GM11168 (cell line): ENCODE data around the gene NUDT14.

Experiments used
- in situ Hi-C: fragments of 300-500 bp; cut with MboI; formaldehyde crosslinking; loops from one replicate; pipeline ENCODE4 v1.12.0; 2022; ENCODE audit warnings: low sequenced_read_pairs; ENCODE audit not compliant: unreplicated experiment

The NUDT14 gene

DNA sequence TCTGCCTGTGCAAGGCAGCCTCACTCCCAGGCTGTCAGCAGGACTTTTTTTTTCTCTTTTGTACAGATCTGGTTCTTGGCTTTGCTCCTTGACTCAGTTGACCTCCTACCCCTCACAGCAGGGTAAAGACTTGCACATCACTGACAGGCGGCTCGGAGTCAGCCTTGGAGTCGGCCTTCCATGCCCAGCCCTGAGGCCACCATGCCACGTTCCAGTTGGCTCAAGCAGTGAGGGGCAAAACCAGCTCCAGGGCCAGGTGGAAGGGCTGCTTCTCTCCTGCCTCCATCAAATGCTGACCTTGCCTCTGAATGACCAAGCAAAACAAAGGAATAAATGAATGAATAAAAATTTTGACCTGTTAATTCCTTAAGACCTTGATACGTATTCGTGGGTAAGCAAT, 40.1 kb downstream of the NUDT14 start:
- in situ Hi-C loops: loop anchor here (10.0 kb wide), 1 partner anchor 46 kb away; no protein-coding TSS in a partner anchor

DNA sequence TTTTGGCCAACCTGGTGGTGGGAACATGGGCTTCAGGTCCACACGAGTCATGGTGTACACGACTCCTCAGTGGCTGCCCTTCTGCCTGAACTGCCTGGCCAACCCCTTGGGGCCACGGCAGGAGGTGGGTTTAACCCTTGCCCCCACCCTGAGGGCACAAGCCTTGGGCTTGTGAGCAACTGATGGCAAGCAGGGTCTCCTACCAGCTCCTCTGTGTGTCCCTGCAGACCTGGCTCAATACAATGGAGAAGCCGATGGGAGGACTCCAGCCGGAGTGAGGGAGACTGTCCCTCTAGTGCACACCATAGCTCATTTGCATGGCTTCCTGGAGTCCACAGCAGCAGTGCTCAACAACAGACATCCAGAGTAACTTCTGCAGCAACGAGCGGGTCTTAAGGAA, 40.5 kb downstream of the NUDT14 start:
- in situ Hi-C loops: loop anchor here (10.0 kb wide), 1 partner anchor 46 kb away; no protein-coding TSS in a partner anchor

DNA sequence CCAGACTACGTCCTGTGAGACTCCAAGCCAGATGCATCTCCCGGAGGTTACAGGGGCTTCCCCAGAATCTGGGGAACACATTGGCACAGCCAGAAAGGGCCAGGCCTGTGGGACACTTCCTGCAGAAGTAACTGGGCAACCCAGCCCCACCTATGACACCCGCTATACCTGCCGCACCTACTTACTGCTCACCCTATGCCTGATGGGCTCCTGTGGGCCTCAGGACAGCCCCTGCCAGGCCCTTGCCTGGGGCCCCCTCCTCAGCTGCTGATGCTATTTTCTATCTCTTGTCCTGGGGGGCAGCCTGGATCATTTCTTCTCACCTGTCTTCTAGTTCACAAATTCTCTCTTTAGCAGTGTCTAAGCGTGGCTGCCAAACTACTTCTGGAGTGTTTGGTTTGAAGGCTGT, 41.3 kb downstream of the NUDT14 start:
- in situ Hi-C loops: loop anchor here (10.0 kb wide), 1 partner anchor 45 kb away; no protein-coding TSS in a partner anchor

DNA sequence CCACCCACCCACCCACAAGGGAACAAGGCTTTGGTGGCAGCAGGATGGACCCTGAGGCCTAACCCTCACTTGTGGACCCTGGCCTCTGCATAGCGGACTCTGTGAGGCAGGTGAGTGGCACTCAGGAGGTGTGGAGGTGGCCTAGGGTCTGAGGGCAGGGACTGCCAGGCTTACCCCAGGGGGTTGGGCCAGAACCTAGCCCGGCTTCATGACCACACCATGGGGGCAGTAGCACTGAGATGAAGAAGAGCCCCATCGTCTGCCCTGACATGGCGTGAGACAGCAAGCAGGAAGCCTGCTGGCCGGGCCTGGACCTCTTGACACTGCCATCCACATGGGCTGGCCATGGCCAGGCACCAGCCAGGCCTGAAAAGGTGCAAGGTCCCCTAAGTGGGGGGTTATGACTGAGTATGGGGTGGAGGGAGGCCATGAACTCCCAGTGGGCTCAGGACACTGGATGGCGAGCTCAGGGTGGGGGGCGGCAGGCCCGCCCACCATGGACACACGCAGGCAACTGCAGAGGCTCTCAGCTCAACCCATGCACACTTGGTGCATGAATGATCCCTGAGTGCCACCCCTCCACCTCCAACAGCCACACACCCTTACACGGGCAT, 41.8 kb downstream of the NUDT14 start:
- in situ Hi-C loops: no loop called here

DNA sequence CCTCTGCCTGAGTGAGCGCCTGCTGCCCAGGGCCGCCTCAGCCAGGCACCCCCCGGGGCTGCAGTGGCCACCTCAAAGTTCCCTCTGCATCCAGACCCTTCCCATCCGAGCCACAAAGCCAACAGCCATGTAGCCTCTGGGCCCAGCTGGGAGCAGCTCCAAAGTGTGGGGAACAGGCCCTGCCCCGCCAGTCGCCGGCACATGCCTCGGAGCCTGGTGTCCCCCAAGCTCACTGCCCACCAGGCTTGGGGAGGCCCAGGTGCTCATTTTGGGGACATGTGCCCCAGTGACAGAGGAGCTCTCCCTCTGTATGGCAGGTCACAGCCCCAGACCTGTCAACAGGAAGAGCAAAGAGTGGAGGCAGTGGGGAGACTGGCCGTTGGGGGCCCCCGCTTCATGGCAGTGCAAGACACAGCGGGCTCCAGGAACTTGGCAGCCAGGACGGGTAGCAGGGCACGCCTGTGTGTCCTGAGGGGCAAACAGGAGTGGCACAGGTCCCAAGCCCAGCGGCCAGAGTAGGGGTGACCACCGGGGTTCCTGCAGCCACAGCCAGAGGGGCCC, 42.5 kb downstream of the NUDT14 start:
- in situ Hi-C loops: no loop called here

DNA sequence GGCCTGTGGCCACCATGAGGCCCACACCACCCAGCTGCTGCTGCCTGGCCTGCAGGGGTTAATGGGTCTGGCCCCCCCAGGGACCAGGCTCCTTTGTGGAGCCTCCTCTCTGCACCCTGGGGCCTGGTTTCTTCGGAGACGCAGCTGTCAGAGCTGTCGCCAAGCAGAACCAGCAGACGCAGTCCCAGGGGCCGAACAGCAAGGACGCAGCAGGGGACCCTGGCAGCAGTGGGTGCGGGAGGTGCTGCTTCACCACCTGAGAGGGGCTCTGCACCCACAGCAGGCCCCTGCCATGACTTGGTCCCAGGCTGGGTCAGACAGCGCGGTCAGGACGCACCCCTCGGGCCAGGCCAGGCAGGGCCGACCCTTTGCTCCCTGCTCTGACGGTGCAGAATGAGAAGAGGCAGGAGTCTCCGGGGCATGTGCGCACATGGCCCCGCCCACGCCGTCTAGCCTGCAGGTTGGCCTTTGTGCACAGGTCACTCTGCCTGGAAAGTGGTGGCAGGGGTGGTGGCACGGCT, 43.0 kb downstream of the NUDT14 start:
- in situ Hi-C loops: no loop called here

DNA sequence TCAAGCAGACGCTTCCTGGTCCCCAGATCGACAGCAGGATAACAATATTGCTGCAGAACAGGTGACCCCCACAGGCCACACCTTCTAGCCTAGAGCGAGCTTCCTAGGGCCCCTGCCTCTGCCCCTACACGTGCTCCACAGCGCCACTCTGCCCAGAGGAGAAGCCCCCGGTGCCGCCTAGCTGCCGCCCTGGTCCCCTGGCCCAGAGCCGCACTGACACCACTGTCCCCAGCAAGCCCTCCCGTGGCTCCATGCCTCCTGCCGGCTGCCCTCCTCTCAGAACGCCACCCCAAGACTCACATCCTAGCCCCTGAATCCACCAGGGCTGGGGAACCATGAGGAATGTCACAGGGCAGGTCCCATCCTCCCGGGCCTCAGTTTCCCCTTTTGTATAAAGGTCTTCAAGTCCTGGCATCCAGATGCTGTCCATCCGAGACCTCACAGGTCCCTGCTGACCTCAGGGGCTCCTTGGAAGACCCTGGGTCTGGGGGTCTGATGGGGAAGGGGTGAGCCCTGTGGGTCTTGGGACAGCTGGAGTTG, 43.6 kb downstream of the NUDT14 start:
- in situ Hi-C loops: no loop called here

DNA sequence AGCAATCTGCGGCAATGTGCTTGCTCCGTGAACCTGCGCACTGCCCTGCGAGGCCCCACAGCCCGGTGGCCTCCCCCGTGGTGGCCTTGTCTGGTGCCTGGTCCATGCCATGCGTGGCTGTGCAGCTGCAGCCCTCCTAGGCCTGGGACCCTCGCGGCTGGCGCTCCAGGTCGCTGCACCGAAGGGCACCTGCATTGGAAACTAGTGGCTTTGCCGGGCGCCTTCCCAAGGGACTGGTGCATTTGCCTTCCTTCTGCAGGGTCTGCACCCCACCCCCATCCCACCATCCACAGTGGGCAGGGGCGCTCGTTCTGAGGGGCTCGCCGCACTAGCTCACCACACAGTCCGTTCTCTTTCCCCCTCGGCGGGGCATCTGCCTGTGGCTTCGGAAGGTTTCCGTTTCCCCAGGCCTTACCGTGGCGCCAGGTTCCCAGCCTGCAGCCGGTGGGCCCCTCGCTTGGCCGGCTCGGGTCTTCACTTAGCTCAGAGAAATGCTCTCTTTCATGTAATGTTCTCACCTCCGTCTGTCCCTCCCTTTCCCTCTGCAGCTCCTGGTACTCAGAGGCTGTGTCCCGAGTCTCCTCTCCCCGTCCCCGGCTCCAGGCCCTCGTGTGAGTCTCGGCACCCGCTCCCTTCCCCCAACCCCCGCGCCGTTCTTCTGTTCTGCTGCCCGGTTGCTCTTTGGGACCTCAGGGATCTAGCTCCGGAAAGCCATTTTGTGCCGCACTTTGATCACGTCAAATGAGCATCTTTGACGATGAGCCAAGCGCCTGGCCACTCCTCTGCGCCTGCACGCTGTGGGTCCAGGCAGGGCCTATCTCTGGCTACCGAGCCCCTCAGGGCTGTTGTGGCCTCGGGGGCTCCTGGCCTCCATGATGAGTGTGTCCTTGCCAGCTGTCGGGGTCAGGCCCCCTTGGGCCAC, 44.5 kb downstream of the NUDT14 start:
- in situ Hi-C loops: no loop called here

DNA sequence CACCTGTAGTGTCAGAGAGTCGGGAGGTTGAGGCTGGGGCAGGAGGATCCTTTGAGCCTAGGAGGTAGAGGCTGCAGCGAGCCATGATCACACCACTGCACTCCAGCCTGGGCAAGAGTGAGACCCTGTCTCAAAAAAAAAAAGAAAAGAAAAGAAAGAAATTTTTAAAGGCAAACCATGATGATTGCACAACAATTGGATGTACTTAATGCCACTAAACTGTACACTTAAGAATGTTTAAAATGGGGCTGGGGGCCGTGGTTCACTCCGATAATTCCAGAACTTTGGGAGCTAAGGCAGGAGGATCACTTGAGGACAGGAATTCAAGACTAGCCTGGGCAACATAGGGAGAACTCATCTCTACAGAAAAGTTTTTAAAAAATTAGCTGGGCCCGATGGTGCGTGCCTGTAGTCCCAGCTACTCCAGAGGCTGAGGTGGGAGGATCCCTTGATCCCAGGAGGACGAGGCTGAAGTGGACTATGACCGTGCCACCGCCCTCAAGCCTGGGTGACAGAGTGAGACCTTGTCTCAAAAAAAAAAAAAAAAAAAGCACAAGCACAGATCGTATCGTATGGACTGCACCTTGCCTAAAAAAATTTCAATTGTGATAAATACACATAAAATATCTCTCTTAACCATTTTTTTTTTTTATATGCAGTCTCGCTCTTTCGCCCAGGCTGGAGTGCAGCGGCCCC, 45.3 kb downstream of the NUDT14 start:
- in situ Hi-C loops: no loop called here

DNA sequence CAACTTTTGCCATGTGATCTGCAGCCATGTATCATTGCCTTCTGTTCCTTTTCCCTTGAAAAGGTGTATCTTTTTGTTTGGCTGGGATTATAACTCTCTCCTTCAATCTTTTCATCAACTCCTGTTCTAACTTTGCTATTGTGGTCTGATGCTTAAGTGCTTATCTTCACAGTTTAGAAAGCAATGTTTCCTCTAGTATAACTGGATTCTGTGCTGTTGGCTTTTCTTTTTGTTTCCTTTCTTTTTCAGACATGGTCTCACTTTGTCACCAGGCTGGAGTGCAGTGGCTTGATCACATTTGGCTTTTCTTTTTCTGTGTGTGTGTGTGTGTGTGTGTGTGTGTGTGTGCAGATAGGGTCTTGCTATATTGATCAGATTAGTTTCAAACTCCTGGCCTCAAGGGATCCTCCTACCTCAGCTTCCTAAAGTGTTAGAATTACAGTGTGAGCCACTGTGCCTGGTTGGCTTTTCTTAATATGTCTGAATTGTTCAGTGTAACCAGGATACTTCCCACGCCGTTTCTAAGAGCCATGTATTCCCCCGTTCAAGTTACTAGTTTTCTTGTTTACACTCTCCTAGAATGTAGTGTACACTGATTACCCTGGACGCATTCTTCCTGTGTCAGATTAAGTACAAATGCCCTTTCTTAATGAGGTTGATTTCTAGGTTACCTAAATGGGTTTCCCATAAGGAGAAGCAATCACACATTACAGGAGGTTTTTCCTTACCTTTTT, 48.0 kb downstream of the NUDT14 start:
- in situ Hi-C loops: no loop called here

DNA sequence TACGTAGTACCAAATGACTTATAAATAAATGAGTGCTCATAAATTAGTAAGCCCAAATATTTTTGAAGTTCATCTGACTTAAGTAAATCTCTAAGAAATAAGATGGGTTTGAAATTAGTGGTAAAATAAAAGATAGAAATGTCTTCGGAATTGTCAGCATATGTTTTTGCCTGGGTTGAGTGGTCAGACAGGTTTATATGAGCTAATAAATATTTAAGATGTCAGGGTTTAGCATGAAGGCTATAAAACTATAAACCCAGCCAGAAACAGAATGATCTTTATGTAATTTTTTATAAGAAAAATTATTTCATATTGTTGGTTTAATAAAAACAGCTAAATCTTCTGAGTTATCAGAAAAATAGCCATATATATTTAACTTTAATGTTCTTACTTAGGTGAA, 49.9 kb downstream of the NUDT14 start:
- in situ Hi-C loops: no loop called here

DNA sequence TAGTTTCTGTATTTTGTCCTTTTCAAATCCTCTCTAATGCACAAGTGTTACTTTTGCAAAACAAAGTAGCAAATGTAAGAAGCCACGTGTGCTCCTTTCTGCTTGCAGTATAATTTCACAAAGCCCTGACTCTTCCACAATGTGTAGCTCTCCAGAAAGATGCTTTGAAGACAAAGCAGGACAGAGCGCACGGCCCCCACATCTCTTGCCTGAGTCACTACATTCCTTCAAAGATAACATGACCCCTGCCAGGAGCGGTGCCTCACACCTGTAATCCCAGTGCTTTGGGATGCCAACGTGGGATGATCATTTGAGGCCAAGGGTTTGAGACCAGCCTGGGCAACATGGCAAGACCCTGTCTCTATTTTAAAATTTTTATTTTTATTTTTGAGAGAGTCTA, 53.1 kb downstream of the NUDT14 start:
- in situ Hi-C loops: no loop called here

DNA sequence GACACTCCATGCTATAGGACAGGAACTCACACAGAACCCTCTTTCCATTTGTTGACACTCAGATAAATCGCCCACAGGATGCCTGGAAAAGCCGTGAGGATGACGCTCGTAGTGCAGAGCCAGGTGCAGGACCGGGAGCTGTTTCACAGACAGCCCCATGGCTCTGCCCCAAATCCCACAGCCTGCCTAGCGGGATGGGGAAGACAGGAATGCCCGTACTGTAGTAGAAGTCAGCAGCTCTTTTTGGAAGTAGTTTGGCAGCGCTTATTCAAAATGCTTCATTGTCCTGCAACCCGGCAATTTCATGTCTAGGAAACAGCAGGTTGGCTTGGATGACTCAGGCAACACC, 54.2 kb downstream of the NUDT14 start:
- in situ Hi-C loops: no loop called here

DNA sequence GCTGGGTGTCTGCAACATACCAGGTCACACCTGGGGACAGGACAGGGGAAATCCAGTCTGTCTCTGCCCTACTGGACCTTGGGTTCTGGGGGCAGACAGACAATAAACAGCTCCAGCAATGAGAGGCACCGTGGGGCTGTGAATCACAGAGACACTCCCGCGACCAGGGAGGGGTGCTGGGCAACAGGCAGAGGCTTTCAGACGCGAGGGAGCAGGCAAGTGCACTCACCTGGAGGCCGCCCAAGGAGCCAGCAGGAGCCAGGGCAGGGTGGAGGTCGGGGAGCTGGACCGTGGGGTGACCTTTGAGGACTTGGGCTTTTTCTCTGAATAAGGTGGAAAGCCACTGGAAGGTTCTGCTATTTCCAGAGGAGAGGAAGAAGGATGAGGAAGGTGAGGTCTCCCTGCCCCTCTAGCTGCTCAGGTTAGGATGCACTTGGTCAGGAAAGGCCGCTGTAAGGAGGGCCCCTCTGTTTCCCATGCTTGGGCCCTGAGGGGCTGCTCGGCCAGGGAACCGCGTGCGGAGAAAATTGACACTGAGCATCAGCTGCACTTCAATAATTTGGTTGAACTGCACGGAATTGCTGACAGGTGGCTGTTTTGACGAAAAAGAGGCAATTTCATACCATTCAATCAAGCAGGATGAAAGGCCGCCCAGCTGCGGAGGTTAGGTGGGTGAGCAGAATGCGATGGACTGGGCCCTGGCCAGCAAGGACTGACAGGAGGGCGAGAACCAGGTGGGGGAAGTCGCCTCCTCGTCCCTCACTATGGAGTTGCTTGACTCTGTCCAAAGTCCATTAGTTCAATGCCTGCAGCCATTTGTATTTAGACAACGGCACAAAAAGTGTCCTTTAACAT, 54.8 kb downstream of the NUDT14 start:
- in situ Hi-C loops: no loop called here

DNA sequence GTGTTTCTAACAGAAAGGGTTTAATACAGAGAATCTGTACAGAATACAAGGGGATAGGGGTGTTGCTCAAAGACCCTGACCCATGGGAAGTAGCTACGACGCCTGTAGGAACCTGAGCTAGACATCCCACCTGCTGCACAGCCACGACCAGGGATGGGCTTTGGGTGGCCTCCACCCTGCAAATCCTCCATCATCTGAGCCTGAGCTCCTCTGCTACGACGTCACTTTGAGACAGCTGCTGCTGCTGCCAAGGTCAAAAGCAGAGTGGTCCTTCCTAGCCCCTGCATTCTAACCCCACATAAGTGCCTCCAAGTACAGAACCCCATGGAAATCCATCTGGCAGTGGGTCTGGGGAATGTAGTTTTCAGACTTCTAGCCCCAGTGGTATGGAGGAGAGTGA, 56.3 kb downstream of the NUDT14 start:
- in situ Hi-C loops: no loop called here

DNA sequence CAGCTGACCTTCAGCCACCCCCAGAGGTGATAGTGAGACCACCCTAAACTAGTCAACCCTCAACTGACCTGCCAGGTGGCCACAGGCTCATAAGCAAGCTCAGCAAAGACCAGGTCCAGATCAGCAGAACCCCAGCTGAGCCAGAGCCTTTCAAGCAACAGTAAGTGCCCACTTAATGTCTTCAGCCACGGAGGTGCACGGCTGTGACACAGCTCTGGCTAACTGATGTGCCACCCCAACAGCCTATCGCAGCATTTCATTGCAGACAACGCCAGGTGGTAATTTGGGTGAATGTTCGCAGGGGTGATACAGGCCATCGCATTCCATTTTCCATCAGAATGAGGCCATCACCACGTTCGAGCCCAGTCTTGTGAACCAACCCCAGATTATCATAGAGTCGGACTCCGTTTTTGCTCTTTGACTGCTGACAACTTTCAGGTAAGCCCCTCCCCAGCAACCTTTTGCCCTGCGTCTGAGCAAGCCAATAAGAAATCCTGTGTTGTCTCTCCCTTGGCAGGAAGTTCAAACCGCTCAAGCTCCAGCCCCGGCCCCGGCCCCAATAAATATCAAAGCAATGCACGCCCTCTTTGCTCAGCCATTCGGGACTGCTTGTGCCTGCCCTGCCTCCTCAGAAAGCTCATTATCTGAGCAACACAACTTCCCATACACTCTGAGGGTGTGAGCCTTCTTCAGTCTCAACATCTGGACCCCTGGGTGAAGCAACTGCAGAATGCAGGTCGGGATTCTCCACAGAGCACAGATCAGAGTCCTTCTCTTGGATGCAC, 56.9 kb downstream of the NUDT14 start:
- in situ Hi-C loops: no loop called here

DNA sequence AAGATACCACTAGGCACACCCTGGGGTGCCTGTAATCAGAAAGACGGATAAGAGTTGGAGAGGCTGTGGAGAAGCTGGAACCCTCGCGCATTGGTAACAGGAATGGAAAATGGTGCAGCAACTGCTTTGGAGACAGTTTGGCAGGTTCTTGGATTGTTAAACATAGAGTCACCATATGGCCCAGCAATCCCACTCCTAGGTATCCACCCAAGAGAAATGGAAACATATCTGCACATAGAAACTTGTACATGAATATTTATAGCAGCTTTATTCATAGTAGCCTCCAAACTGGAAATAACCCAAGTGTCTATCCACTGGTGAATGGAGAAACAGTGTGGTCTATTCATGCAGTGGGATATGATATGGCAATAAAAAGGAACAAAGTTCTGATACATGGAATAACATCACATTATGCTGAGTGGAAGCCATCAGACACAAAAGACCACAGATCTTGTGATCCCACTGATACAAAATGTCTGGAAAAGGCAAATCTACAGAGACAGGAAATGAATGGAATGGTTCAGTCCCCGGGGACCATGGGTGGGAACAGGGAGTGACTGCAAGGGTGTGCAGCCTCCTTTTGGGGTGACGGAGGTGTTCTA, 57.9 kb downstream of the NUDT14 start:
- in situ Hi-C loops: no loop called here
